Astrocyte (in vitro differentiated cells and primary cell): ENCODE results near the gene KNSTRN. TPM values are rescaled to one million over a fixed set of nuclear protein-coding genes. Genes with fewer than 3 reads are reported as not detected.

Experiments used
- DNase-seq: peaks from one replicate; pipeline ENCODE4 v3.0.0-alpha.2; 2010; ENCODE audit warnings: low read depth
- FAIRE-seq: peaks from 2 replicates; lab custom pipeline; 2011; peaks lifted over from hg19 to GRCh38; lab: Jason Lieb, UNC
- H2AFZ ChIP-seq: 2 replicates; pipeline ENCODE4 v1.6.0; 2012; ENCODE audit warnings: low read depth, low read length, inconsistent platforms
- H3K27ac ChIP-seq: 2 replicates; pipeline ENCODE4 v1.5.1; 2011; ENCODE audit warnings: low read depth, low read length, inconsistent platforms
- H3K27me3 ChIP-seq: 2 replicates; pipeline ENCODE4 v1.6.0; 2011; ENCODE audit warnings: low read length, inconsistent platforms; ENCODE audit not compliant: insufficient read depth
- H3K36me3 ChIP-seq: 2 replicates; pipeline ENCODE4 v1.5.1; 2011; ENCODE audit warnings: low read length, inconsistent platforms; ENCODE audit not compliant: insufficient read depth
- H3K4me1 ChIP-seq: 2 replicates; pipeline ENCODE4 v1.5.1; 2011; ENCODE audit warnings: low read length, inconsistent platforms; ENCODE audit not compliant: insufficient read depth
- H3K4me2 ChIP-seq: 2 replicates; pipeline ENCODE4 v1.6.0; 2012; ENCODE audit warnings: low read length, inconsistent platforms
- H3K4me3 ChIP-seq: 2 replicates; pipeline ENCODE4 v1.5.1; 2011; ENCODE audit warnings: low read depth, mild to moderate bottlenecking, low read length, inconsistent platforms; ENCODE audit not compliant: insufficient read depth
- H3K79me2 ChIP-seq: 2 replicates; pipeline ENCODE4 v1.6.0; 2012; ENCODE audit warnings: mild to moderate bottlenecking, low read length, inconsistent platforms; ENCODE audit not compliant: insufficient read depth
- H3K9ac ChIP-seq: 2 replicates; pipeline ENCODE4 v1.6.0; 2012; ENCODE audit warnings: mild to moderate bottlenecking, low read length, inconsistent platforms
- H3K9me3 ChIP-seq: 2 replicates; pipeline ENCODE4 v1.5.1; 2012; ENCODE audit warnings: low read depth, mild to moderate bottlenecking, low read length, inconsistent platforms; ENCODE audit not compliant: insufficient read depth
- H4K20me1 ChIP-seq: 2 replicates; pipeline ENCODE4 v1.6.0; 2012; ENCODE audit warnings: low read length, inconsistent platforms; ENCODE audit not compliant: insufficient read depth
- H3K27ac Mint-ChIP-seq: one replicate; pipeline ENCODE4 v1.8.0; 2021; ENCODE audit warnings: mild to moderate bottlenecking, mixed read lengths; ENCODE audit not compliant: unreplicated experiment
- H3K27me3 Mint-ChIP-seq: one replicate; pipeline ENCODE4 v1.8.0; 2021; ENCODE audit warnings: low read depth, mixed read lengths; ENCODE audit not compliant: unreplicated experiment
- H3K36me3 Mint-ChIP-seq: one replicate; pipeline ENCODE4 v1.8.0; 2021; ENCODE audit warnings: low read depth, mixed read lengths; ENCODE audit not compliant: unreplicated experiment
- H3K4me1 Mint-ChIP-seq: one replicate; pipeline ENCODE4 v1.8.0; 2021; ENCODE audit warnings: low read depth, mixed read lengths; ENCODE audit not compliant: unreplicated experiment
- H3K4me3 Mint-ChIP-seq: one replicate; pipeline ENCODE4 v1.8.0; 2021; ENCODE audit warnings: mild to moderate bottlenecking, moderate library complexity, mixed read lengths; ENCODE audit not compliant: unreplicated experiment
- H3K9me3 Mint-ChIP-seq: one replicate; pipeline ENCODE4 v1.8.0; 2021; ENCODE audit warnings: mild to moderate bottlenecking, mixed read lengths; ENCODE audit not compliant: unreplicated experiment
- CTCF ChIP-seq: IDR thresholded peaks from 2 replicates; pipeline ENCODE4 v1.5.1; 2011; ENCODE audit warnings: low read depth, mild to moderate bottlenecking, inconsistent platforms, low read length, moderate library complexity; ENCODE audit not compliant: insufficient read depth
- EZH2 ChIP-seq: IDR thresholded peaks from 2 replicates; pipeline ENCODE4 v1.6.1; 2012; ENCODE audit warnings: mild to moderate bottlenecking, low read length, inconsistent platforms; ENCODE audit not compliant: insufficient read depth
- total RNA-seq: library from RNA; stranded (reverse); gene quantifications from 2 replicates; pipeline ENCODE4 v1.2.1, GENCODE V29; 2021

KNSTRN gene
- total RNA-seq, 1 donor from 2014 or later = 37.8 TPM

GRCh38 chr15:40440743-40441564 lies 58.4 kb downstream of the KNSTRN start, which contains the start of gene BAHD1:
TSS of gene BAHD1 (plus strand) at chr15:40440953. CDS start at chr15:40458465, 17,512 bp downstream.
- peaks cover 38% of the 10 kb centered on the region for H4K20me1 ChIP-seq
- H3K4me1 ChIP-seq = peaks cover 34% of the 10 kb centered on the region
- peaks cover 9% of the 10 kb centered on the region for H3K27me3 Mint-ChIP-seq
- H3K9me3 Mint-ChIP-seq = no peaks in the 10 kb centered on the region
- peak within 1 kb of the TSS; percentile 85 for H2AFZ ChIP-seq
- H3K79me2 ChIP-seq = peaks cover 33% of the 10 kb centered on the region
- peaks cover 36% of the 10 kb centered on the region for H3K27me3 ChIP-seq
- H3K9ac ChIP-seq = peak within 1 kb of the TSS; percentile 74
- no peaks in the 10 kb centered on the region for H3K9me3 ChIP-seq
- peak within 1 kb of the TSS; percentile 93 for H3K4me3 Mint-ChIP-seq
- peak within 1 kb of the TSS; percentile 96 for H3K4me2 ChIP-seq
- no peak within 1 kb of the TSS for H3K27ac ChIP-seq
- H3K36me3 Mint-ChIP-seq = peaks cover 3% of the 10 kb centered on the region
- peak within 1 kb of the TSS; percentile 96 for H3K27ac Mint-ChIP-seq
- peaks cover 43% of the 10 kb centered on the region for H3K4me1 Mint-ChIP-seq
- no peak for FAIRE-seq
- peak within 1 kb of the TSS; percentile 60 for H3K4me3 ChIP-seq
- H3K36me3 ChIP-seq = no peaks in the 10 kb centered on the region
- TF ChIP-seq CTCF (no peak), EZH2 (no peak)
- DNase-seq = peak; percentile 80

- Histone ChIP-seq H3K79me2 (peaks cover 42% of the 10 kb centered on the region), H3K4me3 (peak overlapping the region; percentile 60), H3K9ac (peak overlapping the region; percentile 74), H3K4me2 (peak overlapping the region; percentile 87), H3K27me3 (peaks cover 27% of the 10 kb centered on the region), H3K36me3 (no peaks in the 10 kb centered on the region), H3K27ac (no peak overlapping the region), H3K9me3 (no peaks in the 10 kb centered on the region), H4K20me1 (peaks cover 47% of the 10 kb centered on the region), H2AFZ (peak overlapping the region; percentile 50), H3K4me1 (peaks cover 26% of the 10 kb centered on the region)
- no peaks in the 10 kb centered on the region for H3K9me3 Mint-ChIP-seq
- peaks cover 46% of the 10 kb centered on the region for H3K4me1 Mint-ChIP-seq
- no peak for TF ChIP-seq CTCF
- peaks cover 6% of the 10 kb centered on the region for H3K27me3 Mint-ChIP-seq
- H3K36me3 Mint-ChIP-seq = peaks cover 3% of the 10 kb centered on the region
- DNase-seq = no peak
- no peak for FAIRE-seq
- peak overlapping the region; percentile 31 for H3K27ac Mint-ChIP-seq
- H3K4me3 Mint-ChIP-seq = peak overlapping the region; percentile 93
Observed at GRCh38 chr15:40441565-40442531, 59.3 kb downstream of the KNSTRN start.
